Muscle layer of colon (tissue), 2 donors: ENCODE data around the gene CTSK.
"Not testable (repeated sequence)": the region's sequence is repeated elsewhere in the genome, so short reads cannot be mapped to it uniquely, and the experiment has no call there.

Experiments
- H3K27ac ChIP-seq: one replicate; pipeline ENCODE4 v1.7.0; 2013; ENCODE audit warnings: low read depth, mild to moderate bottlenecking, low read length, moderate library complexity
- H3K27me3 ChIP-seq, 2 donors: one replicate each; pipeline ENCODE4 v1.7.0; 2013; ENCODE audit warnings: low read length in 2 of 2, mild to moderate bottlenecking in 2 of 2; ENCODE audit not compliant: insufficient read depth in 2 of 2, control insufficient read depth in 1 of 2
- H3K36me3 ChIP-seq: one replicate; pipeline ENCODE4 v1.7.0; 2013; ENCODE audit warnings: mild to moderate bottlenecking, low read length; ENCODE audit not compliant: insufficient read depth
- H3K4me1 ChIP-seq: one replicate; pipeline ENCODE4 v1.7.0; 2013; ENCODE audit warnings: mild to moderate bottlenecking, low read length; ENCODE audit not compliant: insufficient read depth
- H3K4me3 ChIP-seq, 2 donors: one replicate each; pipeline ENCODE4 v1.7.0; 2013; ENCODE audit warnings: low read length in 2 of 2, low read depth in 1 of 2, mild to moderate bottlenecking in 1 of 2, moderate library complexity in 1 of 2
- H3K9ac ChIP-seq: one replicate; pipeline ENCODE4 v1.7.0; 2013; ENCODE audit warnings: low read length
- H3K9me3 ChIP-seq: one replicate; pipeline ENCODE4 v1.7.0; 2013; ENCODE audit warnings: mild to moderate bottlenecking, low read length
- donor health status: abdominal sarcoma.
- donor health status: Adenocarcinoma of cecum.

The CTSK gene

GRCh38 chr1:150808121-150808520 lies at the start of gene CTSK:
TSS of gene CTSK (minus strand) at chr1:150808260. CDS start at chr1:150806805, 1,455 bp downstream.
- Histone ChIP-seq H3K36me3 (peaks cover 35% of the 10 kb centered on the region), H3K9me3 (no peaks in the 10 kb centered on the region), H3K4me1 (peaks cover 8% of the 10 kb centered on the region), H3K4me3 (peak within 1 kb of the TSS; percentile 46 to 55), H3K27me3 (no peaks in the 10 kb centered on the region), H3K9ac (peak within 1 kb of the TSS; percentile 16), H3K27ac (peak within 1 kb of the TSS; percentile 49)

DNA sequence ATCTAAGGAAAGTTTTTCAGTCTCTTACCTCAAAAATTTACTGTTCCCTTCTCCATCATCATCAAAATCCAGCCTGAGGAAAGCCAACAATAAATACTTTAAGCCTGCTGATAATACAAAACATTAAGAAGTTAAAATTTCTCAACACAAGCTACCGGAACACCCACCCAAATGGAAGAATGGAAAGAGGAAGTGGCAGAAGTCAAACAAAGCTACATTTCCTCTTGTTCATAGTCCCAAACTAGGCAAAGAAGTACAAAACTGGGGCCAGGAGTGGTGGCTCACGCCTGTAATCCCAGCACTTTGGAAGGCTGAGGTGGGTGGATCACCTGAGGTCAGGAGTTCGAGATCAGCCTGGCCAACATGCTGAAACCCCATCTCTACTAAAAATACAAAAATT lies 44.7 kb upstream of the CTSK start:
- H3K27ac ChIP-seq, H3K9ac ChIP-seq, H3K4me1 ChIP-seq, H3K36me3 ChIP-seq, H3K4me3 ChIP-seq, H3K27me3 ChIP-seq, H3K9me3 ChIP-seq: not testable (repeated sequence)

- H3K4me3 ChIP-seq, H3K36me3 ChIP-seq, H3K27ac ChIP-seq, H3K9me3 ChIP-seq, H3K4me1 ChIP-seq, H3K27me3 ChIP-seq, H3K9ac ChIP-seq: not testable (repeated sequence)
Observed at GRCh38 chr1:150850801-150851362, 42.8 kb upstream of the CTSK start.

- peaks cover 4% of the 10 kb centered on the region for H3K36me3 ChIP-seq
- H3K9me3 ChIP-seq: no peaks in the 10 kb centered on the region
- H3K9ac ChIP-seq: no peak overlapping the region
- no peak overlapping the region for H3K27ac ChIP-seq
- peaks cover 2% of the 10 kb centered on the region for H3K4me1 ChIP-seq
- no peaks in the 10 kb centered on the region for H3K27me3 ChIP-seq
- no peak overlapping the region for H3K4me3 ChIP-seq
Observed at GRCh38 chr1:150846473-150847146, 38.5 kb upstream of the CTSK start.

DNA sequence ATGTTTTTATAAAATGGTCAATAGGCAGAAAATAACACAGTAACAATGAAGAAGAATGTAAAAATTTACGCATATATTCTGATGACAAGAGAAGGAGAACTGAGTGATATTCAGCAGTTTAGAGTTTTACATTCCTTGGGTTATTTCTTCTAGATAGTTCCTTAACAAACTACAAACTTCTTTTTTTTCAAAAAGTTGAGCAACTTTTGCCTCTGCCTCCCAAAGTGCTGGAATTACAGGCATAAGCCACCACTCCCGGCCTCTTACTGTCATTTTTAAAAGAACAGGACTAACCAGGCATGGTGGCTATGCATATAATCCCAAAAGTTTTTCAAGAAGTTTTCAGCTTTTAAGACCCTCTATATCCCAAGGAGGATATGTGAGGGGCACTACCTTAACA lies 35.4 kb upstream of the CTSK start:
- H3K9ac ChIP-seq: no peak overlapping the region
- H3K4me3 ChIP-seq: no peak overlapping the region
- no peak overlapping the region for H3K27ac ChIP-seq
- H3K9me3 ChIP-seq: no peaks in the 10 kb centered on the region
- no peaks in the 10 kb centered on the region for H3K27me3 ChIP-seq
- H3K36me3 ChIP-seq: peaks cover 23% of the 10 kb centered on the region
- H3K4me1 ChIP-seq: peaks cover 3% of the 10 kb centered on the region

GRCh38 chr1:150842964-150843363 lies 34.9 kb upstream of the CTSK start:
- Histone ChIP-seq H3K36me3 (peaks cover 28% of the 10 kb centered on the region), H3K27ac (no peak overlapping the region)

GRCh38 chr1:150842343-150842742 lies 34.3 kb upstream of the CTSK start:
- Histone ChIP-seq H3K36me3 (peaks cover 33% of the 10 kb centered on the region), H3K9ac (no peak overlapping the region), H3K27me3 (no peaks in the 10 kb centered on the region), H3K4me1 (peaks cover 3% of the 10 kb centered on the region), H3K27ac (no peak overlapping the region), H3K9me3 (no peaks in the 10 kb centered on the region), H3K4me3 (no peak overlapping the region)

More at GRCh38 chr1:150842964-150843363, 34.9 kb upstream of the CTSK start:
- Histone ChIP-seq H3K9me3 (no peaks in the 10 kb centered on the region), H3K27me3 (no peaks in the 10 kb centered on the region), H3K4me3 (no peak overlapping the region), H3K9ac (no peak overlapping the region), H3K4me1 (peaks cover 3% of the 10 kb centered on the region)

GRCh38 chr1:150841626-150842025 lies 33.6 kb upstream of the CTSK start:
- H3K27ac ChIP-seq: no peak overlapping the region
- H3K4me3 ChIP-seq: no peak overlapping the region
- H3K27me3 ChIP-seq: no peaks in the 10 kb centered on the region
- H3K9ac ChIP-seq: no peak overlapping the region
- H3K4me1 ChIP-seq: peaks cover 3% of the 10 kb centered on the region
- H3K36me3 ChIP-seq: peaks cover 39% of the 10 kb centered on the region
- no peaks in the 10 kb centered on the region for H3K9me3 ChIP-seq

- H3K27ac ChIP-seq, H3K4me3 ChIP-seq, H3K4me1 ChIP-seq, H3K9ac ChIP-seq, H3K27me3 ChIP-seq, H3K9me3 ChIP-seq: not testable (repeated sequence)
- H3K36me3 ChIP-seq: peaks cover 46% of the 10 kb centered on the region
Observed at GRCh38 chr1:150840850-150841249, 32.8 kb upstream of the CTSK start.

- Histone ChIP-seq H3K27ac (no peak overlapping the region), H3K4me3 (no peak overlapping the region), H3K27me3 (no peaks in the 10 kb centered on the region), H3K4me1 (no peaks in the 10 kb centered on the region), H3K9me3 (no peaks in the 10 kb centered on the region), H3K9ac (no peak overlapping the region), H3K36me3 (peaks cover 74% of the 10 kb centered on the region)
Observed at GRCh38 chr1:150836129-150836773, 28.2 kb upstream of the CTSK start.

DNA sequence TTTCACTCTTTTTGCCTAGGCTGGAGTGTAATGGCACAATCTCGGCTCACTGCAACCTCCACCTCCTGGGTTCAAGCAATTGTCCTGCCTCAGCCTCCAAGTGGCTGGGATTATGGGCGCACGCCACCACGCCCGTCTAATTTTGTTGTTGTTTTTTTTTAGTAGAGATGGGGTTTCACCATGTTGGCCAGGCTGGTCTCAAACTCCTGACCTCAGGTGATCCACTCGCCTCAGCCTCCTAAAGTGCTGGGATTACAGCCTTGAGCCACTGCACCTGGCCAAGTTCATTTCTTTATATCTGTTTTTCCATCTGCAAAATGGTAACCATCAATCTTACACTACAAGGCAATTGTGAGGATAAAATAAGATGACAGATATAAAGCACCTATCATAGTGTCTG lies 25.9 kb upstream of the CTSK start:
- not testable (repeated sequence) for H3K27me3 ChIP-seq, H3K9me3 ChIP-seq, H3K4me1 ChIP-seq, H3K4me3 ChIP-seq, H3K9ac ChIP-seq, H3K27ac ChIP-seq
- peaks cover 82% of the 10 kb centered on the region for H3K36me3 ChIP-seq

DNA sequence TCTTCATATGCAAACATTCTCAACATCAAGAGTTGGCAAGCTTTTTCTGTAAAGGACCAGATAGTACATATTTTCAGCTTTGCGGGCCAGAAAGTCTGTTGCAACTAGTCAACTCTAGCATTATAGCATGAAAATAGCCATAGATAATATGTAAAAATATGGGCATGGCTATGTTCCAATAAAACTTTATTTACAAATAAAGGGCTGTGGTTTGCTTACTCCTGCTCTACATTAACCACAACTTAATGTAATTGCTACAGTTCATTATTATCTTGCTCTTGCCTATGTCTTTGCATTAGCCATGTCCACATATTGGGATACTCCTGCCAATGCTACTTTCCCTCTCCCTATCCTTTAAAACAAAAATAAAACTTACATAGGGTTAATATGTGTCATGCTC lies 24.5 kb upstream of the CTSK start:
- no peaks in the 10 kb centered on the region for H3K9me3 ChIP-seq
- H3K4me1 ChIP-seq: no peaks in the 10 kb centered on the region
- H3K36me3 ChIP-seq: peaks cover 79% of the 10 kb centered on the region
- H3K4me3 ChIP-seq: no peak overlapping the region
- no peak overlapping the region for H3K27ac ChIP-seq
- no peaks in the 10 kb centered on the region for H3K27me3 ChIP-seq
- no peak overlapping the region for H3K9ac ChIP-seq
